Measurements from ENCODE around the gene PCDH9.

GRCh38 chr13:66995203-66995611 is 234.9 kb downstream of the PCDH9 start:
- TF ChIP-seq EP300 (IDR thresholded peaks at IDR 0.05) (no peak), POLR2A (IDR thresholded peaks at IDR 0.05) (no peak)
